ENCODE measurements around the gene SNRK.

SNRK gene

GRCh38 chr3:43298761-43299160 is 12.4 kb downstream of the SNRK start:
- Histone ChIP-seq H3K9me3 (ENCODE audit: control insufficient read depth, insufficient read depth, low read depth, low read length) (no peaks in the 10 kb centered on the region), H3K4me1 (ENCODE audit: control insufficient read depth, insufficient read depth, low read length) (no peaks in the 10 kb centered on the region), H3K36me3 (ENCODE audit: control insufficient read depth in 2 of 2, insufficient read depth in 1 of 2, low read length in 2 of 2) (peaks cover 0 to 12% of the 10 kb centered on the region in 2 experiments; a peak in 1 of 3 replicates), H3K27ac (ENCODE audit: extremely low read depth, low read depth, low read length) (no peak overlapping the region), H3K4me3 (ENCODE audit: low read depth, low read length) (no peak overlapping the region)
- CTCF ChIA-PET, result no interaction called here
- no peak for TF ChIP-seq ZNF398 (tag by site-specific recombination; IDR thresholded peaks at IDR 0.05)
- TF ChIP-seq TCF7L2 (IDR thresholded peaks at IDR 0.05; ENCODE audit: borderline replicate concordance, low read depth, low read length), result no peak
- TF ChIP-seq ZNF391 (tag by site-specific recombination; IDR thresholded peaks at IDR 0.05; ENCODE audit: borderline replicate concordance, low read depth), result no peak
- TF ChIP-seq ZFP69B (tag by site-specific recombination; IDR thresholded peaks at IDR 0.05), result no peak
- no peak for TF ChIP-seq ZFP3 (tag by site-specific recombination; IDR thresholded peaks at IDR 0.05; ENCODE audit: low read depth)
- TF ChIP-seq GLIS2 (tag by site-specific recombination; IDR thresholded peaks at IDR 0.05), result no peak
- TF ChIP-seq RBAK (tag by site-specific recombination; IDR thresholded peaks at IDR 0.05), result no peak
- POLR2A ChIA-PET, result no interaction called here

- CTCF ChIA-PET, result no interaction called here
- Histone ChIP-seq H3K27ac (ENCODE audit: extremely low read depth, low read depth, low read length) (no peak overlapping the region), H3K4me3 (ENCODE audit: low read depth, low read length) (no peak overlapping the region), H3K4me1 (ENCODE audit: control insufficient read depth, insufficient read depth, low read length) (no peaks in the 10 kb centered on the region), H3K36me3 (ENCODE audit: control insufficient read depth in 2 of 2, insufficient read depth in 1 of 2, low read length in 2 of 2) (peaks cover 5 to 19% of the 10 kb centered on the region in 2 experiments; a peak in 2 of 3 replicates), H3K9me3 (ENCODE audit: control insufficient read depth, insufficient read depth, low read depth, low read length) (no peaks in the 10 kb centered on the region)
- no peak for TF ChIP-seq KLF17 (tag by site-specific recombination; IDR thresholded peaks at IDR 0.05)
- no peak for TF ChIP-seq IKZF3 (tag by site-specific recombination; IDR thresholded peaks at IDR 0.05)
- no peak for TF ChIP-seq SCRT1 (tag by site-specific recombination; IDR thresholded peaks at IDR 0.05; ENCODE audit: borderline replicate concordance)
- TF ChIP-seq HOXC10 (CRISPR knock-in tag; IDR thresholded peaks at IDR 0.05), result no peak
- no peak for TF ChIP-seq PRDM1 (tag by site-specific recombination; IDR thresholded peaks at IDR 0.05)
- no peak for TF ChIP-seq ZNF335 (tag by site-specific recombination; conservative IDR thresholded peaks at IDR 0.05)
- no peak for TF ChIP-seq GLIS1 (tag by site-specific recombination; IDR thresholded peaks at IDR 0.05)
- TF ChIP-seq ZNF184 (tag by site-specific recombination; IDR thresholded peaks at IDR 0.05), result no peak
- TF ChIP-seq REPIN1 (tag by site-specific recombination; IDR thresholded peaks at IDR 0.05; ENCODE audit: low read depth), result no peak
- POLR2A ChIA-PET, result no interaction called here
Measured at GRCh38 chr3:43302116-43302880, 16.0 kb downstream of the SNRK start.

GRCh38 chr3:43304126-43304525 is 17.8 kb downstream of the SNRK start:
- Histone ChIP-seq H3K4me3 (ENCODE audit: low read depth, low read length) (no peak overlapping the region), H3K4me1 (ENCODE audit: control insufficient read depth, insufficient read depth, low read length) (no peaks in the 10 kb centered on the region), H3K27ac (ENCODE audit: extremely low read depth, low read depth, low read length) (no peak overlapping the region), H3K9me3 (ENCODE audit: control insufficient read depth, insufficient read depth, low read depth, low read length) (no peaks in the 10 kb centered on the region), H3K36me3 (ENCODE audit: control insufficient read depth in 2 of 2, insufficient read depth in 1 of 2, low read length in 2 of 2) (peaks cover 5 to 14% of the 10 kb centered on the region in 2 experiments; a peak in 2 of 3 replicates)
- POLR2A ChIA-PET, result no interaction called here
- CTCF ChIA-PET, result no interaction called here
- TF ChIP-seq ZNF645 (tag by site-specific recombination; IDR thresholded peaks at IDR 0.05), result no peak
- no peak for TF ChIP-seq ZNF341 (tag by site-specific recombination; IDR thresholded peaks at IDR 0.05; ENCODE audit: low read depth)
- no peak for TF ChIP-seq ZNF76 (tag by site-specific recombination; IDR thresholded peaks at IDR 0.05; ENCODE audit: borderline replicate concordance, low read depth)
- no peak for TF ChIP-seq KLF9 (tag by site-specific recombination; IDR thresholded peaks at IDR 0.05; ENCODE audit: low read depth)
- no peak for TF ChIP-seq ZNF704 (tag by site-specific recombination; IDR thresholded peaks at IDR 0.05)
- no peak for TF ChIP-seq ZNF501 (tag by site-specific recombination; IDR thresholded peaks at IDR 0.05)
- no peak for TF ChIP-seq ZNF174 (tag by site-specific recombination; IDR thresholded peaks at IDR 0.05)
- TF ChIP-seq ZNF274 (IDR thresholded peaks at IDR 0.05; ENCODE audit: low read length), result no peak
- TF ChIP-seq ZNF274 (tag by site-specific recombination; IDR thresholded peaks at IDR 0.05; ENCODE audit: borderline replicate concordance), result no peak
- TF ChIP-seq ZNF121 (tag by site-specific recombination; IDR thresholded peaks at IDR 0.05), result no peak
- no peak for TF ChIP-seq KLF1 (tag by site-specific recombination; IDR thresholded peaks at IDR 0.05)
- no peak for TF ChIP-seq BCL11A (tag by site-specific recombination; IDR thresholded peaks at IDR 0.05; ENCODE audit: low read depth)
- no peak for TF ChIP-seq ZFHX2 (tag by site-specific recombination; conservative IDR thresholded peaks at IDR 0.05)

Data from HEK293 (cell line).